CD4-positive, alpha-beta T cell (primary cell): ENCODE results near the gene PARVB. TPM values are rescaled to one million over a fixed set of nuclear protein-coding genes. Genes with fewer than 3 reads are reported as not detected.
A peak's percentile ranks its signal among the peaks of the same experiment; 100 is the strongest.

Experiments used
- ATAC-seq: fragments of 200-7000 bp; cut with Tn5 transposase; one replicate; pipeline ENCODE4 v1.10.0; 2022; ENCODE audit warnings: mild to moderate bottlenecking; ENCODE audit not compliant: poor library complexity
- CTCF ChIA-PET: fragments of 350-600 bp; sonication (Branson Sonifier 250); formaldehyde crosslinking; loops from one replicate; lab custom pipeline; 2021; ENCODE audit warnings: antibody characterized with exemption, inconsistent platforms; lab: Charles Lee
- POLR2A ChIA-PET: fragments of 350-600 bp; sonication (Branson Sonifier 250); formaldehyde crosslinking; loops from one replicate; lab custom pipeline; 2021; ENCODE audit warnings: antibody characterized with exemption, inconsistent platforms; lab: Charles Lee
- DNase-seq, 14 experiments: peaks; one replicate each; pipeline ENCODE4 v3.0.0-alpha.2; 2013 to 2020; ENCODE audit warnings: mixed read lengths in 2 of 14
- H3K27ac ChIP-seq, 2 donors: one replicate each; pipeline versions ENCODE4 v1.5.1 to v1.7.0; 2013; ENCODE audit warnings: low read length in 2 of 2, low read depth in 1 of 2, mild to moderate bottlenecking in 1 of 2
- H3K27me3 ChIP-seq, 2 experiments: 1 replicate in 1 of 2; 2 replicates in 1 of 2; pipeline versions ENCODE4 v1.6.1 to v1.7.0; 2013; ENCODE audit warnings: low read length in 2 of 2, control low read depth in 1 of 2, mild to moderate bottlenecking in 1 of 2, moderate library complexity in 1 of 2; ENCODE audit not compliant: insufficient read depth in 2 of 2, control insufficient read depth in 1 of 2
- H3K36me3 ChIP-seq: one replicate; pipeline ENCODE4 v1.6.1; 2013; ENCODE audit warnings: low read length, control low read depth; ENCODE audit not compliant: insufficient read depth
- H3K4me1 ChIP-seq: one replicate; pipeline ENCODE4 v1.6.1; 2013; ENCODE audit warnings: low read length, control low read depth; ENCODE audit not compliant: insufficient read depth
- H3K4me3 ChIP-seq: one replicate; pipeline ENCODE4 v1.5.1; 2013; ENCODE audit warnings: mild to moderate bottlenecking, low read length, moderate library complexity
- H3K9me3 ChIP-seq, 2 experiments: 1 replicate in 1 of 2; 2 replicates in 1 of 2; pipeline versions ENCODE4 v1.6.1 to v1.7.0; 2013; ENCODE audit warnings: low read length in 2 of 2, mild to moderate bottlenecking in 2 of 2, control low read depth in 1 of 2, moderate library complexity in 1 of 2; ENCODE audit not compliant: control insufficient read depth in 1 of 2, insufficient read depth in 1 of 2
- H3K27ac Mint-ChIP-seq: one replicate; pipeline ENCODE4 v1.8.0; 2020; ENCODE audit warnings: mixed read lengths
- H3K27me3 Mint-ChIP-seq: one replicate; pipeline ENCODE4 v1.8.0; 2021; ENCODE audit warnings: mixed read lengths
- H3K36me3 Mint-ChIP-seq: one replicate; pipeline ENCODE4 v1.8.0; 2021; ENCODE audit warnings: low read depth, mixed read lengths
- H3K4me1 Mint-ChIP-seq: one replicate; pipeline ENCODE4 v1.8.0; 2021; ENCODE audit warnings: low read depth, mixed read lengths
- H3K4me3 Mint-ChIP-seq: one replicate; pipeline ENCODE4 v1.8.0; 2020; ENCODE audit warnings: mild to moderate bottlenecking, mixed read lengths
- H3K9me3 Mint-ChIP-seq: one replicate; pipeline ENCODE4 v1.8.0; 2020; ENCODE audit warnings: mixed read lengths
- CTCF ChIP-seq: fragments of 200-600 bp; IDR thresholded peaks from one replicate; pipeline ENCODE4 v1.8.0; 2022; ENCODE audit warnings: antibody characterized with exemption, mild to moderate bottlenecking
- intact Hi-C, 2 experiments: fragments of 100-400 bp; cut with DNase I in 1 of 2; cut with micrococcal nuclease in 1 of 2; formaldehyde crosslinking; loops; one replicate each; pipeline versions ENCODE4 v1.15.1 to v1.9.0; 2023 to 2025; cut with DNase I, micrococcal nuclease
- total RNA-seq, 174 experiments: library from RNA in 2 of 174; stranded (reverse) in 2 of 174; gene quantifications; one replicate each; pipeline ENCODE4 v1.2.3 and lab custom pipeline; 2021 to 2026

Gene PARVB
- total RNA-seq, 2 experiments from 2014 or later = 6.2 to 6.4 TPM

GRCh38 chr22:44090571-44090905 is 66.4 kb downstream of the PARVB start:
- H3K36me3 ChIP-seq = no peaks in the 10 kb centered on the region
- no peak overlapping the region for H3K27ac Mint-ChIP-seq

GRCh38 chr22:44091021-44091721 is 67.1 kb downstream of the PARVB start:
- DNase-seq = peak in 5 of 14 experiments; percentile 6 to 56 (median 32)
- Mint-ChIP-seq H3K27me3 (no peaks in the 10 kb centered on the region), H3K4me1 (no peaks in the 10 kb centered on the region), H3K9me3 (no peaks in the 10 kb centered on the region), H3K4me3 (no peak overlapping the region), H3K27ac (no peak overlapping the region), H3K36me3 (no peaks in the 10 kb centered on the region)
- H3K36me3 ChIP-seq = peaks cover under 1% of the 10 kb centered on the region
- peaks cover 4% of the 10 kb centered on the region for H3K4me1 ChIP-seq
- intact Hi-C loops = no loop called here
- ATAC-seq = peak; percentile 82
- no peaks in the 10 kb centered on the region for H3K27me3 ChIP-seq
- no peaks in the 10 kb centered on the region for H3K9me3 ChIP-seq
- no peak overlapping the region for H3K27ac ChIP-seq
- no peak overlapping the region for H3K4me3 ChIP-seq
- ChIA-PET CTCF (no interaction called here), POLR2A (no interaction called here)
- no peak for TF ChIP-seq CTCF

More at GRCh38 chr22:44090571-44090905, 66.4 kb downstream of the PARVB start:
- no peak for TF ChIP-seq CTCF
- intact Hi-C loops = no loop called here
- ChIA-PET POLR2A (no interaction called here), CTCF (no interaction called here)
- no peak for DNase-seq
- H3K4me3 Mint-ChIP-seq = no peak overlapping the region
- H3K9me3 ChIP-seq = peaks cover 0 to 2% of the 10 kb centered on the region in 2 experiments
- no peaks in the 10 kb centered on the region for H3K27me3 ChIP-seq
- H3K27ac ChIP-seq = no peak overlapping the region
- no peaks in the 10 kb centered on the region for H3K36me3 Mint-ChIP-seq
- H3K4me1 Mint-ChIP-seq = no peaks in the 10 kb centered on the region
- peaks cover 4% of the 10 kb centered on the region for H3K4me1 ChIP-seq
- H3K4me3 ChIP-seq = no peak overlapping the region
- no peak for ATAC-seq
- H3K27me3 Mint-ChIP-seq = no peaks in the 10 kb centered on the region
- H3K9me3 Mint-ChIP-seq = no peaks in the 10 kb centered on the region

- ChIA-PET POLR2A (no interaction called here), CTCF (no interaction called here)
- no peaks in the 10 kb centered on the region for H3K9me3 Mint-ChIP-seq
- H3K4me1 ChIP-seq = peaks cover 4% of the 10 kb centered on the region
- no peak overlapping the region for H3K27ac Mint-ChIP-seq
- no peaks in the 10 kb centered on the region for H3K27me3 ChIP-seq
- ATAC-seq (no peak), DNase-seq (no peak)
- H3K4me3 Mint-ChIP-seq = no peak overlapping the region
- H3K27me3 Mint-ChIP-seq = no peaks in the 10 kb centered on the region
- H3K36me3 ChIP-seq = peaks cover 2% of the 10 kb centered on the region
- no peak overlapping the region for H3K4me3 ChIP-seq
- no peaks in the 10 kb centered on the region for H3K4me1 Mint-ChIP-seq
- no peaks in the 10 kb centered on the region for H3K9me3 ChIP-seq
- intact Hi-C loops = no loop called here
- no peaks in the 10 kb centered on the region for H3K36me3 Mint-ChIP-seq
- TF ChIP-seq CTCF = no peak
- H3K27ac ChIP-seq = no peak overlapping the region
These were observed 67.6 kb downstream of the PARVB start for GRCh38 chr22:44091751-44092150.
